ENCODE results near the gene HIVEP3.
A peak's percentile ranks its signal among the peaks of the same experiment; 100 is the strongest.
"Not testable (repeated sequence)": the region's sequence is repeated elsewhere in the genome, so short reads cannot be mapped to it uniquely, and the experiment has no call there.

HIVEP3 gene

GRCh38 chr1:41702771-41703170, 216.0 kb downstream of the HIVEP3 start:
- DNase-seq, result no peak

- DNase-seq, result no peak
Measured at GRCh38 chr1:41700986-41701535, 217.7 kb downstream of the HIVEP3 start.

GRCh38 chr1:41700581-41700980, 218.1 kb downstream of the HIVEP3 start:
- DNase-seq, result no peak

- DNase-seq, result no peak
Measured at GRCh38 chr1:41699861-41700248, 218.9 kb downstream of the HIVEP3 start.

GRCh38 chr1:41698916-41699860, 219.5 kb downstream of the HIVEP3 start:
- no peak for DNase-seq

GRCh38 chr1:41696381-41696780, 222.3 kb downstream of the HIVEP3 start:
- no peak for DNase-seq

GRCh38 chr1:41695118-41695745, 223.5 kb downstream of the HIVEP3 start:
- no peak for DNase-seq

- not testable (repeated sequence) for DNase-seq
Measured at GRCh38 chr1:41691966-41692365, 226.8 kb downstream of the HIVEP3 start.

- no peak for DNase-seq
Measured at GRCh38 chr1:41691424-41691823, 227.3 kb downstream of the HIVEP3 start.

- DNase-seq, result no peak
Measured at GRCh38 chr1:41690331-41690730, 228.4 kb downstream of the HIVEP3 start.

GRCh38 chr1:41689558-41689981, 229.2 kb downstream of the HIVEP3 start:
- DNase-seq, result no peak

- peak; percentile 6 for DNase-seq
Measured at GRCh38 chr1:41689139-41689538, 229.6 kb downstream of the HIVEP3 start.

- DNase-seq, result no peak
Measured at GRCh38 chr1:41687007-41687406, 231.7 kb downstream of the HIVEP3 start.

GRCh38 chr1:41683681-41684500, 234.8 kb downstream of the HIVEP3 start:
- DNase-seq, result no peak

GRCh38 chr1:41682845-41683625, 235.7 kb downstream of the HIVEP3 start:
- DNase-seq, result no peak

GRCh38 chr1:41682149-41682548, 236.6 kb downstream of the HIVEP3 start:
- no peak for DNase-seq

- no peak for DNase-seq
Measured at GRCh38 chr1:41681331-41682098, 237.2 kb downstream of the HIVEP3 start.

GRCh38 chr1:41679994-41680393, 238.7 kb downstream of the HIVEP3 start:
- no peak for DNase-seq

GRCh38 chr1:41679531-41679930, 239.2 kb downstream of the HIVEP3 start:
- DNase-seq, result no peak

GRCh38 chr1:41678111-41678878, 240.4 kb downstream of the HIVEP3 start:
- no peak for DNase-seq

- DNase-seq, result no peak
Measured at GRCh38 chr1:41677620-41678019, 241.1 kb downstream of the HIVEP3 start.

Data from NCI-H1436 (cell line).